GM19193 (cell line): Measurements from ENCODE around the gene MAP7.

Experiments
- POLR2A ChIP-seq: IDR thresholded peaks from 4 replicates; pipeline ENCODE4 v1.6.1; 2011; ENCODE audit not compliant: insufficient read depth, insufficient read length; ENCODE audit errors: extremely low read depth

Gene MAP7

DNA sequence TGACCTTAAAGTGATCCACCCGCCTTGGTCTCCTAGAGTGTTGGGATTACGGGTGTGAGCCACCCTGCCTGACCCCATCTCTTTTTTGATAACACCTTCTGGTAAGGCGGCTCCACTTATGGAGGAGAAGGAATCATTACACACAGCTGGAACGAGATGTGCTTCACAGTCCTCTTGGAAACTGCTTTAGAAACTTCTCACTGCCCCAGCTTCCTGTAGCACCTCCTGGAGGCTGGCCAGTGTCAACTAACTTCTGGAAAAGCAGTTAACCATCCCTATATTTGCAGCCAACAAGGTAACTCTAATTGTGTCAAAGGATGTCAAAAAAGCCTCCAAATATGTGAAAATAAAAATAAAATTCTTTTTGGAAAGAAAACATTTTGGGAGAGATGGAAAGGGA lies 211.7 kb downstream of the MAP7 start:
- no peak for TF ChIP-seq POLR2A

DNA sequence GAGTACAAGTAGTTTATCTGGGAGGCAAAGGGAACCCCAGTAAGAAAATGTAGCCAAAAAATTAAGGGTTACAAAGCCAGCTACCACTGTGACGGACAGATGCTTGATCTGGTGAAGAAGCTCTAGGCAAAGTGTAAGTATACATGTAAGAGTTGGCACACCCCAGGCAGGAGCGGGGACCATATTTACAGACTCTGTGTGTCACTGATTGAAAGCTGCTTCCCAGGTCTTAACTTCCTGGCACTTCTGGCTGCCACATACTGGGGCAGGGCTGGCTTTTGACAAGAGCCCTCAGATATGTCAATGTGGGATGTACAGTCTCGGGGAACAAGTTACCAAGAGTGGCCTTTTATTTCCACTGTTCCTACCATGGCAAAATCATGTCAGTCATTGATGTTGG lies 212.6 kb downstream of the MAP7 start:
- no peak for TF ChIP-seq POLR2A

DNA sequence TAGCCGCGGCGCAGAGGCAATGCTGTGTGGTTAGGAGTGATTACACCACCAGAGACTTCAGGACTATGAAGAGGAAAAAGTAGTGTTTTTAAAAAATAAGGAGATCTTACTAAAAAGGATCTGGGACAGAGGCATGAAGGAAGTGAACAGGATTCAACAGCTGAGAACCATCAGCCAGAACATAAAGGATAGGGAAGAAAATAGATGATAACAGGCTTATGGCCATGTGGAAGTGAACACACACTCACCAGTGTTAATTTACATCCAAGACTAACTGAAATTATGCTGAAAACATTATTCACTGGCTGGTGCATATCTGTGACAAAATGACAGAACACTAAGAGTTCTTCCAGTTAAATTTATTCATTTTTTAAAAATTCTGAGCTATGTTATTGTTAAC lies 213.1 kb downstream of the MAP7 start:
- TF ChIP-seq POLR2A = no peak

DNA sequence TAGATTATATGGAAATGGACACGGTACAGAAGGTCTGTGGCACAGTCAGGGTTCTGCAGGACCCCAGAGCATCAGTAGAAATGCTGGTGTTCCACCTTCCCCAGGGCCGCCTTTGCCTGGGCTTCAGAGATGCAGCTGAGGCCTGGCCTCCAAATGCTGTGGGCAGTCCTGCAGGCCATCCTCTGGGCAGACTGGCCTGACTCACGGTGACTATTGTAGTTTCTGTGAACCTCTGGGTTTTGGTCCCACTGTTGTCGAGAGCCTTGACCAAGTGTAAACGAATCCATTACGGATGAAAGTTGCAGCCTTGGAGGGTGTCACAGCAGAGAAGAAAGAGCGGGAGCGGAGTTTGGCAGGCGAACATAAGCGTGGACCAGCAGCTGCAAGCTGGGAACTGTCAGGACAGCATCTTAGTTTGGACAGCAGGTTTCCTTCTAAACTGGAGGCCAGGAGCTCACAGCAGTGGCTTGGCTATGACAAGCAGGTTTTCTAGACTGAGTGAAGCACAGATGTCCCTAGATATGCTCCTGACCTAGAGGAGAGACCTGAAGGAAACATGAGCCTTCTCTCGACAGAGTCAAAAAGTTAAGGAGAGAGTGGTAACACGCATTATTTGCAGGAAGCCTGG lies 214.4 kb downstream of the MAP7 start:
- no peak for TF ChIP-seq POLR2A

DNA sequence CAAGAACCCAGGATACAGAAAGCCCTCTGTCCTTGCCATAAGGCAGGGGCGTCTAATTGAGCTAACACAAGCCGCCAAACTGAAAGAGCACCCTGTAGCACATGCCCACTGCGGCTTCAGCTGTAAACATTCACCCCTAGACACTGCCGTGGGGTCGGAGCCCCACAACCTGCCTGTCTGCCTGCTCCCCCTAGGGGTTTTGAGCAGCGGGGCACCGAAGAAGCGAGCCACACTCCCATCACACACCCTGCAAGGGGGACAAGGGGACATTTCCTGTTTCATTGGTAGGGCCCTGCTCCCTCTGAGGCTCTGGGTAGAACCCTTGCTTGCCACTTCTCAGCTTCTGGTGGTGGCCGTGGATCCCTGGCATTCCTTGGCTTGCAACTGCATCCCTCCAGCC lies 215.4 kb downstream of the MAP7 start:
- TF ChIP-seq POLR2A = no peak

DNA sequence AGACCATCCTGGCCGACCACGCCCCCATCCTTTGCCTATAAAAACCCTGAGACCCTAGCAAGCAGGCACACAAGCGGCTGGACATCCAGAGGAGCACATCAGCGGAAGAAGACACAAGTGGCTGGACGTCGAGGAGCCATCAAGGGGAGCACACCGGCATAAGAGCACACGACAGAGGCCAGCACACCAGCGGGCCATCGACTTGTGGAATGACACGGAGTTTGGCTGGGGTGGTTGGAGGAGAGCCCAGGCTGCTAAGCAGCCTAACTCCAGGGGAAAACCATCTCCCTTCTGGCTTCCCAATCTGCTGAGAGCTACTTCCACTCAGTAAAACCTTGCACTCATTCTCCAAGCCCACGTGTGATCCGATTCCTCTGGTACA lies 215.8 kb downstream of the MAP7 start:
- no peak for TF ChIP-seq POLR2A

DNA sequence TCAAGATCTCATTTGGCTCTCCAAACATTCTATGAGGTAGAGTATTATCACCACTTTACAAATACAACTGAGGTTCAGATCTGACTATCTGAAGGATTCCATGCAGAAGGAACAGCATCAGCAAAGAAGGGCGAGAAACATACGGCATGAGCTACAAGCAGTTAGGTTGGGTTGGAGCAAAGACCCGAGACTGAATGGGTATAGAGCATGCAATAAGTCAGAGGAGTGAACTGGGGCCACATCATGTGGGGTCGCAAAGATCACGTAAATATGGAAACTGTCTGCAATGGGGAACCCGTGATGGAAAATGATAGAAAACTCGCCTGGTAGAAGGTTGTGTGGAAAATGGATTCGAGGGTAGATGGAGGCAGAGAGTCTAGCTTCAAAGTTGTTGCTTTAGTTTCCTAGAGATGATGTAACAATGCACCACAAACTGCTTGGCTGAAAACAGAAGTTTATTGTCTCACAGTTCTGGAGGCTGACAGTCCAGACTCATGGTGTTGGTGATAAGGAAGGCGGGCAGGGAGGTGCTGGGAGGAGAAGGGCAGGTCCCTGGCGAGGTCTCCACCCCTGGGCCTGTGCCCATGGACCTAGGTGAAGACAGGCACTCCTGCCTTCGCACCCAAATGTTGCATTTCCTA lies 216.3 kb downstream of the MAP7 start:
- no peak for TF ChIP-seq POLR2A

DNA sequence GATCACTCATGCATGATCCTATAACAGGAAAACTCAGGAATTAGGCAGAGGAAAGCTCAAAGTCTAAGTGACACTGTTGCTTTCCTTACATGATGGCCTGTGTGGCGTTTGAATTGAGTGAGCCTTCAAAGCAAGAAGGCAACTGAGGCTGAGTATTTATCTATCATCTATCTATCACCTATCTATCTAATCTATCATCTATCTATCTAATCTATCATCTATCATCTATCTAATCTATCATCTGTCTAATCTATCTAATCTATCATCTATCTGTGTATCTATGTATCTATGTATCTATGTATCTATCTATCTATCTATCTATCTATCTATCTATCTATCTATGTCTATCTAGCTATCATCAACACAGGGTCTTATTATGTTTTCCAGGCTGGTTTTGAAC lies 218.8 kb downstream of the MAP7 start:
- TF ChIP-seq POLR2A = no peak

DNA sequence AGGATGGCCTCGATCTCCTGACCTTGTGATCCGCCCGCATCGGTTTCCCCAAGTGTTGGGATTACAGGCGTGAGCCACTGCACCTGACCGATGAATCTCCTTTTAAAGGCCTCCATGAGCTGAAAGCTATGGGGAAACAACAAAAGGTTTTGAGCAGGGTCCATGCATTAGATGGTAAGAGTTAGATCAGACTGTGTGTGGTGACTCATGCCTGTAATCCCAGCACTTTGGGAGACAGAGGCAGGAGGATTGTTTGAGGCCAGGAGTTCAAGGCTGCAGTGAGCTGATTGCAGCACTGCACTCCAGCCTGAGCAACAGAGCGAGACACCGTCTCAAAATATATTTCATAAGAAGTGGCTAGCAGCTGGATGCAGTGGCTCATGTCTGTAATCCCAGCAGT lies 219.6 kb downstream of the MAP7 start:
- no peak for TF ChIP-seq POLR2A

DNA sequence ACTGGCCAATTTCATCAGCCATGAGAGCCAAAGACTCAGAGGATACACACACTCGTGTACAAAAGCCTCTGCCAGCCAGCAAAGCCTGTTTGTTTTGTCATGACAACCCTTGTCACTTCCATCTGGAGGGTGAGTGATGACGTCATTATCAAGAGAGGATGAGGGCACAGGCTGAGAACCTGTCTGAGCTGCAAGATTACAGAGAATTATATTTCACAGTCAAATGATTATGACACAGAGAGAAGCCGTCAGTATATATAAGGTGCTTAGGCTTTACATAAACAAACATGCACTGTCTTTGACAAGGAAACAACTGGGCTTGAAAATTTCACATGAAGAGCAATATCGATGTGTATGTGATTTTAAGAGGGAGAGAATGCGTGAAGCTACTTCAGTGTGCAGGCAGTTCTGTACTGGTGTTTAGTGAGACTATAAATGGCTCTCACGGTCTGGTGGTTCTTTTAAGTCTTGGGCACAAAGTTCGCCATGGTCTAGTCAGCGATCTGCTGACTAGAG lies 224.1 kb downstream of the MAP7 start:
- no peak for TF ChIP-seq POLR2A

DNA sequence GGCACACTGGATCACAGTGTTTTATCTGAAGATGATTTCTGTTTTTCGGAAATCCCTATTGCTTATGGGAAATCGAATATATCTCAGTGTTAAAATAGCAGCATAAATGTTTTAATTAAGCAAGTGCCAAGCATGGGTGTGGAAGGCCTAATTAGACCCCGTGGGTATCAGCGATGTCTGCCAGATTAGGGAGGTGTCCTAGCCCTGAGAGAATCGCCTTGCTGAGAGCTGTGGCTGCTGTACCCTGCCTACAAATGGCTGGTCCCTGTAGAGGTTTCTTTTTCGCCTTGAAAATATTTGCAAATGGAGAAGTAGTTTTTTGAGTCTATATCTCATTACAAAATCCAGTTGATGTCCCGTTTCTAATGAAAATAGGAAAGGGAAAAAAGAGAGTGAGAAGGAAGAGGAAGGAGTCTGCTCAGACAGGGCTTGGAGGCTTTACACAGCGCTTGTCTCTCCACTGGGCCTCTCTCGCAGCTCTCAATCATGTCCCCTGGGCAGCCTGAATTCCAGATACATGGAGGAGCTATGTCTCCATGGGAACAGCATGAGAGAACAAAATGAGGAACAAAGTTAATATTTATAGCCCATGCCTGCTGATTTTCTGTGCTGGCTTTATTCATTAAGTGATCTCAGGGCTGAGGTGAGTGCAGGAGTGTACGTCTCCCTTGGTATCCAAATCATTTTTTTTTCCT lies 225.4 kb downstream of the MAP7 start:
- TF ChIP-seq POLR2A = no peak

DNA sequence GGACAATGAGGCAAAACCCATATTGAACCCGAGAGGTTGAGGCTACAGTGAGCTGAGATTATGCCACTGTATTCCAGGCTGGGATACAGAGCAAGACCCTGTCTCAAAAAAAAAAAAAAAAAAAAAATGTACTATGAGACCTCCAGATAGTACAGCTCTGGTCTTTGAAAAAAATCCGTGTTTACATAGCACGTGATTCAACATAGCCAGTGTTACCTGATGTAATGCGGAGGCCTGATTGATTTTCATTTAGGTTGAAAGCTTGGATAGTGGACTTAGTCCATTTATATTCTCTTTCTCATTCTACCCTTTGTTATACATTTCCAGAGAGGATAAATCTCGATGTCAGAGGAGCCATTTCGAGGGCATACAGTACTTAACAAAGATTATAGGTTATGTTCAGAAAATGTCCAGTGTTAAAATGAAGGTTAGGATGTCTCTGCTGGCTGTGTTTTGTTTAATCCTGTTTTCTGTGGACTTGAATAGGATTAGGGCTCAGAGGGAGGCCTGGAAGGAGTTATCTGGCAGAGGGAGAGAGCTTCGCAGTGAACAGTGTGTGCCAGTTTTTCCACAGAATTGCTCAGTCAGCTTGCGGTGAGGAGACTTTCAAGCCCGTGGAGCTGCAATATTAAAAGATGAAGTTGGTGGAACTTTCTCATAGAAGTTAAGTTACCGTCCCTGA lies 226.7 kb downstream of the MAP7 start:
- no peak for TF ChIP-seq POLR2A

DNA sequence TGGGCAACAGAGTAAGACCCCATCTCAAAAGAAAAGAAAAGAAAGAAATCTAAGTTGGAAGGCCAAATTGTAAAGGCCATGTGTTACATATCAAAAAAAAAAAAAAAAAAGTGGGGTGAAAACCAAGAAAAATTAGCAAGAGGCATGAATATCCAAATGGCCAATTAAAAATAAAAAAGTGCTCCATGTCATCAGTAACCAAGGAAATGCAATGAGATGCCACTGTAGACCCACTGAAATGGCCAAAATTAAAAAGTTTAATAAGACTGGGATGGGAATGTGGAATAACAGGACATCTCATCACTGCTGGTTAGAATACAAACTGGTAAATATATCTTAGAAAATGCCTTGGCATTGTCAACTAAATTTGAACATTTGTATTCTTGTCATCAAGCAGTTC lies 230.5 kb downstream of the MAP7 start:
- no peak for TF ChIP-seq POLR2A

DNA sequence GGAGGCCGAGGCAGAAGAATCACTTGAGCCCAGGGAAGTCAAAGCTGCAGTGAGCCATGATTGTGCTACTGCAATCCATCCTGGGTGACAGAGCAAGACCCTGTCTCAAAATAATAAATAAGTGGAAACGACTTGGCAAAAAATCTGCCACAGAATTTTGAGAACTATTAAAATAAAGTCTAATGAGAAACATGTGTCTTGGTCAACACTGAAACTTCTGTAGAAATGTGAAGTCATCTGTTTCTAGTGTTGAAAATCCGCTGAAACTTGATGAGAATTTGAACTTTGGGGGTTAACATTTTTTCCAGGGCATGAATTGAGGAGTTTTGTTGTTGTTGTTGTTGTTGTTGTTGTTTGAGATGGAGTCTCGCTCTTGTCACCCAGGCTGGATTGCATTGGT lies 231.5 kb downstream of the MAP7 start:
- TF ChIP-seq POLR2A = no peak

DNA sequence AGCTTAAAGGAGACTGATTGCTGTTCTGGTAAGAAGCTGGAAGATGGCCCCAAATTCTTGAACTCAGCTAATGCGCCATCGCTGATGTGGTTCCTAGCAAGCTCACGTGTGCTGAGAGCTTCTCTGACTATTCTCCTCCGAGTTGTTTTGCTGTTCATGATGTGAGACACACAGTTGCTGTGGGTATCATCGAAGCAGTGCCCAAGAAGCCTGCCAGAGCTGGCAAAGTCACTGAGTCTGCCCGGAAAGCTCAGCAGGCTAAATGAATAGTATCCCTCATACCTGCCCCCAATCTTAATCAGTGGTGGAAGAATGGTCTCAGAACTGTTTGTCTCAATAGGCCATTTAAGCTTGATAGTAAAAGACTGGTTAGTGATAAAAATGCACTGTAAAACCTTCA lies 232.3 kb downstream of the MAP7 start:
- no peak for TF ChIP-seq POLR2A
